ENCODE results near the gene CNOT3.

Gene CNOT3

GRCh38 chr19:54133957-54134590 is 3.5 kb upstream of the CNOT3 start:
- Histone ChIP-seq H3K4me3 (ENCODE audit: low read depth, low read length) (no peak overlapping the region), H3K36me3 (peaks cover 13% of the 10 kb centered on the region), H3K27me3 (no peaks in the 10 kb centered on the region), H3K4me1 (no peaks in the 10 kb centered on the region), H3K9me3 (no peaks in the 10 kb centered on the region)
- no peak for DNase-seq
- TF ChIP-seq CTCF (IDR thresholded peaks at IDR 0.05; ENCODE audit: low read depth, low read length), result no peak

GRCh38 chr19:54136086-54136863 is 1.3 kb upstream of the CNOT3 start:
- no peak for DNase-seq
- peak overlapping the region; percentile 60 for H3K4me3 ChIP-seq (ENCODE audit: low read depth, low read length)
- H3K36me3 ChIP-seq, result peaks cover 10% of the 10 kb centered on the region
- H3K4me1 ChIP-seq, result no peaks in the 10 kb centered on the region
- H3K9me3 ChIP-seq, result no peaks in the 10 kb centered on the region
- H3K27me3 ChIP-seq, result no peaks in the 10 kb centered on the region
- no peak for TF ChIP-seq CTCF (IDR thresholded peaks at IDR 0.05; ENCODE audit: low read depth, low read length)

- peak overlapping the region; percentile 83 for H3K4me3 ChIP-seq (ENCODE audit: low read depth, low read length)
- H3K9me3 ChIP-seq, result no peaks in the 10 kb centered on the region
- peak; percentile 99 for DNase-seq
Observed at GRCh38 chr19:54136864-54137698, 481 bp upstream of the CNOT3 start.

GRCh38 chr19:54138489-54139256 is 1.1 kb downstream of the CNOT3 start:
- DNase-seq, result no peak
- no peak for TF ChIP-seq CTCF (IDR thresholded peaks at IDR 0.05; ENCODE audit: low read depth, low read length)
- no peaks in the 10 kb centered on the region for H3K4me1 ChIP-seq
- H3K4me3 ChIP-seq (ENCODE audit: low read depth, low read length), result peak overlapping the region; percentile 83
- H3K9me3 ChIP-seq, result no peaks in the 10 kb centered on the region
- no peaks in the 10 kb centered on the region for H3K27me3 ChIP-seq
- H3K36me3 ChIP-seq, result peaks cover 28% of the 10 kb centered on the region

More at GRCh38 chr19:54136864-54137698, 481 bp upstream of the CNOT3 start:
- Histone ChIP-seq H3K27me3 (no peaks in the 10 kb centered on the region), H3K36me3 (peaks cover 13% of the 10 kb centered on the region), H3K4me1 (no peaks in the 10 kb centered on the region)
- no peak for TF ChIP-seq CTCF (IDR thresholded peaks at IDR 0.05; ENCODE audit: low read depth, low read length)

GRCh38 chr19:54141356-54141755 is 3.8 kb downstream of the CNOT3 start:
- Histone ChIP-seq H3K4me1 (no peaks in the 10 kb centered on the region), H3K36me3 (peaks cover 55% of the 10 kb centered on the region), H3K4me3 (ENCODE audit: low read depth, low read length) (no peak overlapping the region), H3K9me3 (no peaks in the 10 kb centered on the region), H3K27me3 (no peaks in the 10 kb centered on the region)
- no peak for TF ChIP-seq CTCF (IDR thresholded peaks at IDR 0.05; ENCODE audit: low read depth, low read length)
- no peak for DNase-seq
